HG02623 (cell line): Measurements from ENCODE around the gene MBD5.

Source experiments
- ATAC-seq: cut with Tn5 transposase; IDR thresholded peaks from one replicate; pipeline ENCODE4 v1.9.1; 2021; ENCODE audit warnings: moderate library complexity; ENCODE audit not compliant: unreplicated experiment

Gene MBD5

DNA sequence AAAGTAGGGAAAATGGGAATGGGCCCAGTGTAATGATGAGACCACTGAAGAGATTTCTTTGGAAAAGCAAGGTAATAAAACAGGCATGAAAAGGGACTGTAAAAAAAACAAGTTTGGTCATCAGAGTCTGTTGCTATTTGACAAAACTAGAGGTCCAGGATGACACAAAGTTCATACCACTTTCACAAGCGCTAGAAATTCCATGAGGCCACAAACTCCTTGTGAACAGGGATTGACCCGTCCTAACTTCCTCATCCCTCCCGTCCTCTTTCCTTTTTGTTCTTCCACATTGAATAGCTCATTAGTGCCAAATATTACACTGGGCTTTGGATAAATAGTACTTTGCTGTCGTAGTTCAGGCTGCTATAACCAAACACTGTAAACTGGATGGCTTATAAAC is 434.9 kb downstream of the MBD5 start:
- ATAC-seq = no peak

- no peak for ATAC-seq
These were observed 437.3 kb downstream of the MBD5 start for GRCh38 chr2:148458171-148458570.

- no peak for ATAC-seq
These were observed 438.5 kb downstream of the MBD5 start for GRCh38 chr2:148459377-148459778.

DNA sequence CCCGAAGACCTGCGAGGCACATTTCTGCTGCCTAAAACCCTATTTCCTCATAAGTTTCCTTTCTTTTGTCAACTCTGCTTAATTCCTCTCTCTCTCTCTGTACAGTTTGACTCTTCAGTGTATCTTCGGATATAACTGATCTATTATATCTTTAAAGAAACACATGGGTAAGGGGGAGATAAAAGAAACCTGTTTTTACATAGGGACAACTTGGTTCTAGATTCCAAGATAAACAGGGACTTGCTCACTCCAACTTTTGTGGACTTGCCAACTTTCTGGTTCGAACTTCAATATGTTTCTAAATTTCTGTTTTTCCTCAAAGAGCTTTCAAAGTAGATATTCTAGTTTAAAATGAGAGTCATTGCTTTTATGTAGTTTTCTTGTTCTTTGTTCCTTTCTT is 441.0 kb downstream of the MBD5 start:
- no peak for ATAC-seq

GRCh38 chr2:148475626-148476025 is 454.7 kb downstream of the MBD5 start:
- ATAC-seq = no peak

DNA sequence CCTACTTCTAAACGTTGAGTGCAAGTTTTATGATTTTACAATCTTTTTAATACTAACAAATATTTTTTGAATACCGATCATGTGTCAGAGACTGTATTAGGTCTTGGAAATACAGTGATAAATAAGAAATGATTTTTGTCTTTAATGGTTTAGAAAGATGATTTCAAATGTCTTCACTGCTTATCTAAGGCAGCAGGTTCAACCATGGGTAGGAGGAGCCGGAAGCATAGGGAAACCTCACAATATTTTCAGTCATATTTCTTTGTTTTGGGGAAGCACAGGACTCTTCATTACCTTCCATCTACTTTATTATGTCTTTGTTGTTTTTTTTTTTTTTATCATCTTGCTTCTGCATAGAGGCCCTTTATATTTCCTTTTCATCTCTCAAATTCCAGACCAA is 458.5 kb downstream of the MBD5 start:
- ATAC-seq = no peak

- ATAC-seq = no peak
These were observed 462.8 kb downstream of the MBD5 start for GRCh38 chr2:148483665-148484064.

GRCh38 chr2:148484066-148484465 is 463.2 kb downstream of the MBD5 start:
- no peak for ATAC-seq

GRCh38 chr2:148486655-148487054 is 465.8 kb downstream of the MBD5 start:
- no peak for ATAC-seq

DNA sequence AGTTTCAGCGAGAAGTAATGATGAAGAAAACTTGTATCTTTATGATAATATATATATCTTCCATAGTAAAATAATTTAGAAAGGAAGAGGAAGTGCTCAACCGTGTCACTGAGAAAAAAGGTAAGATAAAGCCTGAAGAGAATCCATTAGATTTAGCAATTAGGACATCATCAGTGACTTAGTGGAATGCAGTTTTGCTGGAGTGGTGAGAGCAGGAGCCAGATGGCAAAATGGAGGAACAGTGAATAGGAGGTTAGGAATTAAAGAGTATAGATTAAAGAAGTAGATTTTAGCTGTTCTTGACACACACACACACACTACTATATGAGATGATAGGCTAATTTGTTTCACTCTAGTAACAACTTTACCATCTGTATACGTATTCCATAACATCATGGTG is 466.5 kb downstream of the MBD5 start:
- no peak for ATAC-seq

DNA sequence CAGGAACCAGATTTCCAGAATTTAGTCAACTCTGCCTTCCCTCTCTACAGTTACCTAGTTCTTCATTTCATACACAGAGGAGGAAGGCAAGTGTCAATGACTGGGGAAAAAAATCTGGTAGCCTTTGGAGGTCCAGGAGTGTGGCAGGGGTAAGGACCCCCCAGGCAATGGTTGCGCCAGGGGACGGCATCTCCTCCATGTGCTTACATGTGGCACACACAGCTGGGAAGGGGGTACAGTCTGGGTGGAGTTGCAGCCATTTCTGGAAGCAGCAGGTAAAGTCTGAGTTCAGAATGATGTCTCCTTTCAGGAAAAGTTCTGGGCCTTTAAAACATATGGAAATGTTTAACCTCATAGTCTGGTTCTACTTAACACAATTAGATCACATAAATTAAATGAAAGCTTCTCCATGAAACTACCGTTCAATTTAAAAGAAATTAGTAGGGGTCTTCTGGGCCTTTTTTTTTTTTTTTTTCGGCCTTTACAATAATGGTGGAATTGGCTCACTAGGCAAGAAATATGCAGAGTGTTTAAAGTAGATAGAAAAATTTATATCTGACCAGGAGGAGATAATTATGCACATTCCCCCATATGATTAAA is 470.0 kb downstream of the MBD5 start:
- ATAC-seq = no peak

- ATAC-seq = no peak
These were observed 473.1 kb downstream of the MBD5 start for GRCh38 chr2:148493822-148494563.

DNA sequence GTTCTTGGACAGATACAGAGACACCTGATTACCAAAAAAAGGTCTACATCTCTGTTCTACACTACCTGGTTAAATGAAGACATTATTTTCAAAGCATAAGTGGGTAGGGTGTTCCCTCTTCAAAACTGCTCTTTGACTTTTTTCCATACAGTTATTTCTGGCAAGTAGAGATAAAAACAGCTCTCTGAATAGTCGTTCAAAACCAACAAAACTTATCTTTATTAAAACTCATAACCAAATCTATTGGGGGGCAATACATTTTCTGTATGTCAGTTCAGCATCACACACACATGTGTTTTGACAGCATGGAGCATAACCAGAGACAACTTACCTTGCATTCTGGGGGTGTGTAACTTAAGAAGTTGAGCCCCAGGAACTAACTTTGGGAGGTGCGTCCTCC is 474.7 kb downstream of the MBD5 start:
- ATAC-seq = no peak

GRCh38 chr2:148501545-148501944 is 480.7 kb downstream of the MBD5 start:
- no peak for ATAC-seq

GRCh38 chr2:148503516-148503915 is 482.6 kb downstream of the MBD5 start:
- ATAC-seq = no peak

GRCh38 chr2:148507970-148508369 is 487.1 kb downstream of the MBD5 start:
- ATAC-seq = no peak

DNA sequence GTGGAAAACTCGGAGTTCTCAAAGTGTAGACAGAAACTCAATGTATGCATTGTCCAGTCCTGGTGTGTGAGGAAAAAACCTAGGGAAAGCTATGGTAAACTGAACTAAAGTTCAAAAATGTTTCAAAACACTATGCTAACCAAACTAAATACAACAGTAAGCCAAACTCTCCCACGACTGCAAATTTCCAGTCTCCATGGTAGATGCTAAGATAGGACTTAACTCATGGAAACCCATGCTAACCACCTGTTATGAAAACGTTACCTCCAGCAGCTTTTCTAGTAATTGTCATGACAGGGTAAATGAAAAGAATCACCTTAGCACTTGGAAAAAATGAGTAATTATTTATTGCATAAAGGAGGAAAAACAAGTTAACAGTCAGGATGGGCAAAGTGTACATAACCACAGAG is 488.0 kb downstream of the MBD5 start:
- ATAC-seq = no peak

DNA sequence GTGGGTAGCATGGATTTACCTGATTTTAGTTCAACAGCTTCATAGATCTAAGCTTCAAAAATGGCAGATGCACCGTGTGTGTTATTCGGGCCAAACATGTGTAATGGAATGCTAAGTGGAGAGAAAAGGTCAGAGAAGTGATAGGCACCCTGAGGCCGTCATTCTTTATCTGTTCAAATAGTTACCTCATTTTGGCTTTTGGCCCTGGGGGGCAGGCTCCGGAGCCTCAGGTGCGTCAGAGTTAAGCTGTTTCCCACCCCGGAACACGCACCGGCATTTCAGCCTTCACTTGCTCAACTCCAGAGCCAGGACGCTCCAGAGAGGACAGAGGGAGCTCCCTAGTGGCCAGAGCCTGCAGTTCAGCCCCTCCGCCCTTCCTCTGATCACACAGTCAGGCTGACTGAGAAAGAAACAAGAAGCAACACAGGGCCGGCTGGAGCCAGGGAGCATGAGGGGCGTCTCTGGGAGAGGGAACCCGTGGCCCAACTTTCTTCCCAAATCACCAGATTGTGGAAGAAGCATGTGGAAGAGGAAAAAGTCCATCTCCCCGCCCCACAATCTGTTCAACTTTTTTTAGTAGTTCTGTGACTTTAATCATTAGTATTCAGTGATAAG is 488.5 kb downstream of the MBD5 start:
- ATAC-seq = peak; percentile 99

GRCh38 chr2:148511883-148512282 is 491.0 kb downstream of the MBD5 start:
- ATAC-seq = no peak

DNA sequence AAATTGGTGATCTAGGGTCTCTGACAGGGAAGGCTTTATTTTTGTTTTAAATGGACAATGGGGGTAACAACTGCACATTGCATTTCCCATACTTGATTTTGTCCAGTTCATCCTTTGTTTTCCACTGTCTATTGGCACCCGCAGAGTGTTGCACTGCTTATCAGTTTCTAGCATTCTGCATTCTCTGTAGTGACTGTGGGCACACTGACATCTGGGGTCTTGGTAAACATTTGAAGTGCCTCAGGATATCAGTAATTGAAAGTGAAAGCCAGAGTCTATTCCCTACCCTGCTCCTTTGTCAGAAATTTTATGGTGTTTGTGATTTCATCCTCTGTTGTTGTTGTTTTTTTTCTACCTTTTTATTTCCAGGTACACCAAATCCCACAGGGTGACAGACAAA is 491.6 kb downstream of the MBD5 start:
- no peak for ATAC-seq

DNA sequence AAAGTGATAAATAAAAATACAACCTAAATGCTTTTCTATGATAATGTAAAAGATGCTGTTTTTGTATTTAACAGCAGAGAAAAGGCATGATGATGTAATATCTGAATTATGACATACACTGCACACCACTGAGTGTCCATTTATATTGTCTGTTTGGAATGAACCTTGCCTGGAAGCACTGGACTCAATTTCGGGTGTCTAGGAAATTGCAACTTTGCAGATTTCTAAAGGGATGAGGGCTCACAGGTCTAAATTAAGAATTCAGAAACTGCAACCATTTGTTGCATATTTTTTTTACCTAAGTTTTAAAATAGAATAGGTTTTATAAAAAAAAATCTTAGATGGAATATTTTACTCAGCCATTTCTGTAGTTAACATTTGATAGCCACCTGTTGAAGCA is 492.5 kb downstream of the MBD5 start:
- no peak for ATAC-seq

DNA sequence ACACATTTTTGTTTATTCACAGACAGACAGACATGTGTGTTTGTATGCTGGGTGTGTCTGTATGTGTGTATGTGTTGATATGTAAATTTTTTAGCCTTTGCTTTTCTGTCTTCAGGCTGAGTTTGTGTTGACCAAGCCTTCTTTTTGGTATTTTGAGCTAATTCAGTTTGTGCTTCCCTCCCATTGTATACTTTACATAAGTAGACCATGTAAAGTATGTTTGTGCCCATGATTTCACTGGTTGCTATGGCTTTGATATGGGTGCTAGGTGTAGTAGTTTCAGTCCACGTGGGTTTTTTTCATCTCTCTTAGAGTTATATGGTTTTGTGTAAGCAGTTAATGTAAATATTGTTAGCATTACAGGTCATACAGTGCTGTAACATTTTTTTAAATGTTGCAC is 494.2 kb downstream of the MBD5 start:
- ATAC-seq = no peak
